Stimulated activated effector memory CD8-positive, alpha-beta T cell treated with anti-CD3 and anti-CD28 coated beads, Interleukin-12 subunit alpha, Interleukin-12 subunit beta, amount 100 ng/mL, for 72 hours (primary cell): ENCODE measurements around the gene NOL3.
A peak's percentile ranks its signal among the peaks of the same experiment; 100 is the strongest.

Experiments
- ATAC-seq: fragments of 150-1000 bp; cut with Tn5 transposase; 2 replicates; pipeline ENCODE4 v1.10.0; 2021
- DNase-seq, 2 donors: peaks; one replicate each; pipeline ENCODE4 v3.0.0; 2021 to 2022; ENCODE audit warnings: low spot score in 2 of 2
- H3K27ac Mint-ChIP-seq: one replicate; pipeline ENCODE4 v1.8.0; 2022; ENCODE audit warnings: mild to moderate bottlenecking, mixed read lengths
- H3K36me3 Mint-ChIP-seq: one replicate; pipeline ENCODE4 v1.8.0; 2022; ENCODE audit warnings: mild to moderate bottlenecking, mixed read lengths
- H3K4me1 Mint-ChIP-seq: one replicate; pipeline ENCODE4 v1.8.0; 2022; ENCODE audit warnings: mixed read lengths
- H3K4me3 Mint-ChIP-seq: one replicate; pipeline ENCODE4 v1.8.0; 2022; ENCODE audit warnings: mild to moderate bottlenecking, mixed read lengths
- H3K9me3 Mint-ChIP-seq: one replicate; pipeline ENCODE4 v1.8.0; 2022; ENCODE audit warnings: mixed read lengths

The NOL3 gene

DNA sequence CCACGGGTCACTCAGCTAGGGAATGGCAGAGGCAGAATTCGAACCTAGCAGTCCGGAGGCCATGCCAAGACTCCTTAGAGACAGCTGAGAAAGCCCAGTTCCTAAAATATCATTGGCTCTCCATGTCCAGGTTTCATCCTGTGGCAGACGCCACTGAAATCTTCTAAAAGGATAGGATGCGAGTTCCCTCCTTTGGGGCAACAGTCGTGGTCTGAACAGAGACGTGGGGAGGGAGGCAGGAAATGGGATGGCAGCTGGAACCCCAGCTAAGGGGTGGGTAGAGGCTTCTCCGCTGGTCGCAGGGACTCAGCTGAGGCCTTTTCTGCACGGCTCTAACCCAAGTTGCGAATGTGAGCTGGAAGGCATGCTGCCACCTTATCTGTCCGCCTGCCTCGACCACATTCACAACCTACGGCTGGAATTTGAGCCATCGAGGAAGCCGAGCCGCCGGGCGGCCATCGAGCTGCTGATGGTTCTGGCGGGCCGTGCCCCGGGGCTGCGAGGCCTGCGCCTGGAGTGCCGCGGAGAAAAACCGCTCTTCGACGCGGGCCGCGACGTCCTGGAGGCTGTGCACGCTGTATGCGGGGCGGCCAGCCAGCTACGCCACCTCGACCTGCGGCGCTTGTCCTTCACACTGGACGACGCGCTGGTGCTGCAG is 7.7 kb upstream of the NOL3 start:
- Mint-ChIP-seq H3K4me1 (peaks cover 65% of the 10 kb centered on the region), H3K27ac (no peak overlapping the region), H3K4me3 (peak overlapping the region; percentile 95), H3K9me3 (no peaks in the 10 kb centered on the region), H3K36me3 (peaks cover 38% of the 10 kb centered on the region)
- DNase-seq (no peak), ATAC-seq (no peak)

DNA sequence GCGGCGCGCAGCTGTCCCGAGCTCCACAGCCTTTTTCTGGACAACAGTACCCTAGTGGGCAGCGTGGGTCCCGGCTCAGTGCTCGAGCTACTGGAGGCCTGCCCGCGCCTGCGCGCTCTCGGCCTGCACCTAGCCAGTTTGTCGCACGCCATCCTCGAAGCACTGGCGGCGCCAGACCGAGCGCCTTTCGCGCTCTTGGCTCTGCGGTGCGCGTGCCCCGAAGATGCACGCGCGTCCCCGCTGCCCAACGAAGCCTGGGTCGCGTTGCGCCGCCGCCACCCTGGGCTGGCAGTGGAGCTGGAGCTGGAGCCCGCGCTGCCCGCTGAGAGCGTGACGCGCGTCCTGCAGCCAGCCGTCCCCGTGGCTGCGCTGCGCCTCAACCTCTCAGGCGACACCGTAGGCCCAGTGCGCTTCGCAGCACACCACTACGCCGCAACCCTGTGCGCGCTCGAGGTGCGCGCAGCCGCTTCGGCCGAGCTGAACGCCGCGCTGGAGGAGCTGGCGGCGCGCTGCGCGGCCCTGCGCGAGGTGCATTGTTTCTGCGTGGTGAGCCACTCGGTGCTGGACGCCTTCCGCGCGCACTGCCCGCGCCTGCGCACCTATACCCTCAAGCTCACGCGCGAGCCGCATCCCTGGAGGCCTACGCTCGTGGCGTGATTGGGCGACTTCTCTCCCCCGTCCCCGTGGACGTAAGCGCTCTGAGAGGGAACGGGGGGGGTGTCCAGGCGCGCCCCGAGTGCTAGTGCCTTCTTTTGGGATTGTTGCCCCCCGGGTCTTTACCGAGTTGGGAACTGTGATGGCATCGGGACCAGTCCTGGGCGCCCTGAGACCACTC is 7.0 kb upstream of the NOL3 start:
- Mint-ChIP-seq H3K27ac (no peak overlapping the region), H3K4me3 (peak overlapping the region; percentile 95), H3K4me1 (peaks cover 62% of the 10 kb centered on the region), H3K36me3 (peaks cover 45% of the 10 kb centered on the region), H3K9me3 (no peaks in the 10 kb centered on the region)
- DNase-seq = peak in 1 of 2 donors; percentile 59
- ATAC-seq = peak; percentile 4

DNA sequence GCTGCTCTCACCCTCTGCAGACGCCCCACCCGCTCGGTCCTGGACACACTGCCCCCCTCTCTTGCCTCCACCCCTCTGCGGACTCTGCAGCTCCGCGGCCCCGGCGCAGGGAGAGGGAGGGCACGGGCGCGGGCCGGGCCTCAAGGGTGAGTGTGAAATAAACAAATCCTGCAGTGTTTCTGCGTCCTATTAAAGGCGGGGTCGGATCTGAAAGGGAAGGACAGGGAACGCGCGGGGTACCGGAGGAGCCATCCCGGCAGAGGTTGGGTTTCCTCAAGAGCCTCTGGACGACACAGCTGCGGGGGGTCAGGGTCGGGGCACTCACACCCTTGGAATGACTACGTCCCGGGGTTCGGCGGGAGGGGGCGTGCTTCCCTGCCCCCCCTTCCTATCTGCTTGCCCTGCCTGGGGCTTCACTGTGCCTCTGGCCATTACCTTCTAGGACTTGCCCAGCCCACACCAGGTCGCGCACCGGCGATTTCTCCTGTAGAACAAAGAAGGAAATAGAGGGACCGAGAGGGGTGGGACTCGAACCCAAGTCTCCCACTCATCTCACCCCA is 6.3 kb upstream of the NOL3 start:
- H3K36me3 Mint-ChIP-seq = peaks cover 52% of the 10 kb centered on the region
- DNase-seq (no peak), ATAC-seq (no peak)
- no peaks in the 10 kb centered on the region for H3K9me3 Mint-ChIP-seq
- peak overlapping the region; percentile 95 for H3K4me3 Mint-ChIP-seq
- H3K4me1 Mint-ChIP-seq = peaks cover 62% of the 10 kb centered on the region
- H3K27ac Mint-ChIP-seq = no peak overlapping the region

DNA sequence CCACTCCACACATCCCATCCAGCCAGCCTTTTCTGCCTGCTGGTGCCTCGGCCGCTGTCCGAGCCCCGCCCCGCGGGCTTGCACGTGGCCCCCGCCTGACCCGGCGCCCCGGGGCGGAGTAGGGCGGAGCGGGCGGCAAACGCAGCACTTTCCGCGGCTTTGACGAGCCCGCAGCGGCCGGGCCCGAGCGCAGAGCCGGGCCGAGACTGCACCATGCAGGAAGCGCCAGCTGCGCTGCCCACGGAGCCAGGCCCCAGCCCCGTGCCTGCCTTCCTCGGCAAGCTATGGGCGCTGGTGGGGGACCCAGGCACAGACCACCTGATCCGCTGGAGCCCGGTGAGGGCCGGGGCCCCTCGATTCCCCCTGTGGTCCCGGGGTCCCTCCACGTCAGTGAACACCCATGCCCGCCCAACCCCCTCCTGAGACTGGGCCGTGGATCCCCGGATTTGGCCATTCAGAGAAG is 5.7 kb upstream of the NOL3 start, which contains the start of gene HSF4:
HSF4 (plus strand) TSS at position 147 of the 463 bp plus-strand sequence; CDS start at position 214, 67 bp downstream.
- H3K9me3 Mint-ChIP-seq = no peaks in the 10 kb centered on the region
- peaks cover 58% of the 10 kb centered on the region for H3K36me3 Mint-ChIP-seq
- ATAC-seq (peak; percentile 0), DNase-seq (no peak)
- H3K4me3 Mint-ChIP-seq = peak within 1 kb of the TSS; percentile 95
- peaks cover 67% of the 10 kb centered on the region for H3K4me1 Mint-ChIP-seq
- H3K27ac Mint-ChIP-seq = peak within 1 kb of the TSS; percentile 74

DNA sequence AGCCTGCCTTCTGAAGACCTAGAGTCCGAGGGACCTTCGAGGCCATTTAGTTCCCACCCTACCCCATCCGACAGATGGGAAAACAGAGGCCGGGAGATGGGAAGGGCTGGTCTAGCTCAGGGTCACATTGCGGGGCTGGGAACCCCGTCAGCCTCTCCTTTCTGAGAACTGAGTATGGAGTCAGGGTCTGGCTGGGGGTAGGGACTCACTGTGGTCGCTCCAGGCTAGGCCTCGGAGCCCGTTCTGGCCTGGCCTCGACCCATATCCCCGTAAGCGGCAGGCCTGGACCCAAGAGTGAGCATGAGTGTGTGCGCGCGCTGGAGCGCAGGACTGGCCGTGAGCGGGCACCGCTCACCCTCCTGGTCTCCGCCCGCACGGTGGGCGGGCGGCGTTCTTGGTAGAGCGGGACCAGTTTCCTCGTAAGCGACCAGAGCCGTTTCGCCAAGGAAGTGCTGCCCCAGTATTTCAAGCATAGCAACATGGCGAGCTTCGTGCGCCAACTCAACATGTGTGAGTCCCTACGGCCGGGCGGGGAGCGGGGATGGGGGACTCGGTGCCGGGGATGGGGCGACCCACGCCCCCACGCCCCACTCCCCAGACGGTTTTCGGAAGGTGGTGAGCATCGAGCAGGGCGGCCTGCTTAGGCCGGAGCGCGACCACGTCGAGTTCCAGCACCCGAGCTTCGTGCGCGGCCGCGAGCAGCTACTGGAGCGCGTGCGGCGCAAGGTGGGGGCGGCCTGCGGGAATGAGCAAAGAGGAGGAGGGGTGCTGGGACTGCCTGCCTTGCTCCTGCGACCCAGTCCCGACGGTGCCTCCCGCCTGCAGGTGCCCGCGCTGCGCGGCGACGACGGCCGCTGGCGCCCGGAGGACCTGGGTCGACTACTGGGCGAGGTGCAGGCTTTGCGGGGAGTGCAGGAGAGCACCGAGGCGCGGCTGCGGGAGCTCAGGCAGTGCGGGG is 4.9 kb upstream of the NOL3 start:
- H3K4me1 Mint-ChIP-seq = peaks cover 74% of the 10 kb centered on the region
- H3K27ac Mint-ChIP-seq = peak overlapping the region; percentile 74
- no peak for DNase-seq
- peaks cover 64% of the 10 kb centered on the region for H3K36me3 Mint-ChIP-seq
- H3K9me3 Mint-ChIP-seq = no peaks in the 10 kb centered on the region
- peak overlapping the region; percentile 95 for H3K4me3 Mint-ChIP-seq
- ATAC-seq = no peak

DNA sequence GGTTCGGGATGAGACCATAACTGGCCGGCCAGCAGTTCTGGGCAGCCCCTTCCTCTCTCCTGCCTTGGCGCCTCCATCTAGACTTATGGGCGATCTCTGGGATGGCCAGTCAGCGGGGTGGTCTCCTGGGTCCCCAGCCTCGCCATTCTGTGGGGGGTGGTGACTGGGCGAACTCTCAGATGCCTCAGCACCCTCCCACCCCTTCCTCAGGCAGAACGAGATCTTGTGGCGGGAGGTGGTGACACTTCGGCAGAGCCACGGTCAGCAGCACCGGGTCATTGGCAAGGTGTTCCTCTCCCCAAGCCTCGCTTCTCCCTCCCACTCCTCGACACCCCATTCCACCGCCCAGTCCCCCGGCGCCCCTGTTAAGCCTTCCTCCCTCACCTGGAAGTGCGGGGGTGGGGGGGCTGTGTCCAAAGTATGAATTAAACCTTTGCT is 4.2 kb upstream of the NOL3 start:
- peaks cover 62% of the 10 kb centered on the region for H3K36me3 Mint-ChIP-seq
- H3K4me3 Mint-ChIP-seq = peak overlapping the region; percentile 95
- peak overlapping the region; percentile 72 for H3K27ac Mint-ChIP-seq
- DNase-seq (no peak), ATAC-seq (no peak)
- H3K4me1 Mint-ChIP-seq = peaks cover 74% of the 10 kb centered on the region
- no peaks in the 10 kb centered on the region for H3K9me3 Mint-ChIP-seq

DNA sequence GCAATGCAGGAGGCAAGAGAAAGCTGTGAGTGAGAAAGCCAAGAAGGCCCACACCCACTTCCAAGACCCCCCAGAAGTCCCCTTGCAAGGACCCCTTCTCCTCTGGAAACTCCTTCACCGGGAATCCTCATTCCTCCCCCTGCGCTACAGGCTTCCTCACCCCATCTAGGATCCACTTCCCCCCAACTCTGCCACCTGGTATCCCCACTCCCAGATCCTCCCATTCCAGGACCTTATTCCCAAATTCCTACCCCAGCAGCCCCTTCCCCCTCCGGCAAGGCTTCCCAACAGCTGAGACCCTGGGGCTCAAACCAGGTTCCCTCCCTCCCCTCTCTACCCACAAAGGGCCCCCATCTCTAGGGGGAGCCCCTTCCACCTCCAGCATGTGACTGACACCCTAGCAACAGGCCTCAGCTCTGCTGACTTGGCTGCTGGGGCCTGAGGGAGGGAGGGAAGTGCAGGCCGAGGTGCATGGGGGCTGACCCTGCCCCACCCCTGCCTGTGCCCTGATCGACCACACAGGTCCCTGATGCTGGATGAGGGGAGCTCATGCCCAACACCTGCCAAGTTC is 3.7 kb upstream of the NOL3 start:
- Mint-ChIP-seq H3K27ac (peak overlapping the region; percentile 72), H3K4me1 (peaks cover 76% of the 10 kb centered on the region), H3K36me3 (peaks cover 62% of the 10 kb centered on the region), H3K4me3 (peak overlapping the region; percentile 95), H3K9me3 (no peaks in the 10 kb centered on the region)
- no peak for DNase-seq
- no peak for ATAC-seq

DNA sequence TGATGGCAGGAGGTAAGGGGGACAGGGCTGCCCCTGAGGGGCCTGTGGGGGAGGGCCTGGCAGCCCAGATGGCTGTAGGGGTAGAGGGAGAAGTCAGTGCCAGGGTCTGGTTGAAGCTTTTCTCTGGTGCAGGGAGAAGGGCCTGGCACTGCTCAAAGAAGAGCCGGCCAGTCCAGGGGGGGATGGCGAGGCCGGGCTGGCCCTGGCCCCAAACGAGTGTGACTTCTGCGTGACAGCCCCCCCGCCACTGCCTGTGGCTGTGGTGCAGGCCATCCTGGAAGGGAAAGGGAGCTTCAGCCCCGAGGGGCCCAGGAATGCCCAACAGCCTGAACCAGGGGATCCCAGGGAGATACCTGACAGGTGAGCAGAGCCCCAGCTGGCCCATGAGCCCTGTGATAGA is 2.8 kb upstream of the NOL3 start:
- Mint-ChIP-seq H3K4me1 (peaks cover 74% of the 10 kb centered on the region), H3K36me3 (peaks cover 63% of the 10 kb centered on the region), H3K27ac (peak overlapping the region; percentile 72), H3K4me3 (peak overlapping the region; percentile 95), H3K9me3 (no peaks in the 10 kb centered on the region)
- ATAC-seq (no peak), DNase-seq (no peak)

DNA sequence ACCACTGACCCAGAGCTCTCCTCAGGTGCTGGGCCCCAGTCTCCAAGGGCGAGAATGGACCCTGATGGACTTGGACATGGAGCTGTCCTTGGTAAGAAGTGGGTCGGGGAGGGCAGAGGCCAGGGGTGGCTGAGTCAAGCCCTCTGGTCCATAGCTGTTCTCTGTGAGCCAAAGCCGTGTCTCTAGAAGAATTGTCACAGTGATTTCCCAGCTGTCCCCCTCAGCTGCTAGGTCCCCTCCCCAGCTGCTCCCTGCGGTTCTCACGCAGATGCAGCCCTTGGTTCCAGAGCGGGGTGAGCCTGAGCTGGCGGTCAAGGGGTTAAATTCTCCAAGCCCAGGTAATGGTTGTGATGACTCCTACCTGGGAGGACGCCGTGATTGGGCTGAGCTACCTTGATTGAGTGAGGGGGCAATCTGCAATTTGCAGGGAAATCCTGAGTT is 1.3 kb upstream of the NOL3 start:
- Mint-ChIP-seq H3K4me1 (peaks cover 80% of the 10 kb centered on the region), H3K4me3 (peak overlapping the region; percentile 95)

DNA sequence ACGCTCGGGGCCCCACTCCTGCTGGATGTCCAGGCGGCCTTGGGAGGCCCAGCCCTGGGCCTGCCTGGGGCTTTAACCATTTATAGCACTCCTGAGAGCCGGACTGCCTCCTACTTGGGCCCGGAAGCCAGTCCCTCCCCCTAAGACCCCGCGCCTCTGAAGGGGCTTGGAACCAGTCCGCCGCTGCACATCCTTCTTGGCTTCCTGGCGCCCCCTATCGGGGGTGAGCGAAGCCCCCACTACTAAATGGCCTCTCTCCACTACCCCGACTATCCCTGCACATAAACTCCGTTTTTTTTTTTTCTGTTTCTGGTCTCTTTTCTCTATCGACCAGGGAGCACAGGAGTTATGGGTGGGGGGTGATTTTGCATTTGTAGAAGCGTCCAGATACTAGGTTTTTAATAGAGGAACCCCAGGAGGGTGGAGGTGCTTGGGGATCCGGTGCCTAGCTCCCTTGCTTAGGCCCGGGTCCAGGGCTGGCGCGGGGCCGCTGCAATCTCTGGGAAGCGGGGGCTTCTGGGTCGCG is 633 bp upstream of the NOL3 start:
- Mint-ChIP-seq H3K36me3 (peaks cover 81% of the 10 kb centered on the region), H3K9me3 (no peaks in the 10 kb centered on the region), H3K4me1 (peaks cover 80% of the 10 kb centered on the region), H3K4me3 (peak overlapping the region; percentile 95), H3K27ac (peak overlapping the region; percentile 67)
- no peak for ATAC-seq
- DNase-seq = peak in 1 of 2 donors; percentile 72

More for the DNA sequence above, 1.3 kb upstream of the NOL3 start:
- H3K27ac Mint-ChIP-seq = no peak overlapping the region
- ATAC-seq (no peak), DNase-seq (no peak)
- peaks cover 75% of the 10 kb centered on the region for H3K36me3 Mint-ChIP-seq
- H3K9me3 Mint-ChIP-seq = no peaks in the 10 kb centered on the region

DNA sequence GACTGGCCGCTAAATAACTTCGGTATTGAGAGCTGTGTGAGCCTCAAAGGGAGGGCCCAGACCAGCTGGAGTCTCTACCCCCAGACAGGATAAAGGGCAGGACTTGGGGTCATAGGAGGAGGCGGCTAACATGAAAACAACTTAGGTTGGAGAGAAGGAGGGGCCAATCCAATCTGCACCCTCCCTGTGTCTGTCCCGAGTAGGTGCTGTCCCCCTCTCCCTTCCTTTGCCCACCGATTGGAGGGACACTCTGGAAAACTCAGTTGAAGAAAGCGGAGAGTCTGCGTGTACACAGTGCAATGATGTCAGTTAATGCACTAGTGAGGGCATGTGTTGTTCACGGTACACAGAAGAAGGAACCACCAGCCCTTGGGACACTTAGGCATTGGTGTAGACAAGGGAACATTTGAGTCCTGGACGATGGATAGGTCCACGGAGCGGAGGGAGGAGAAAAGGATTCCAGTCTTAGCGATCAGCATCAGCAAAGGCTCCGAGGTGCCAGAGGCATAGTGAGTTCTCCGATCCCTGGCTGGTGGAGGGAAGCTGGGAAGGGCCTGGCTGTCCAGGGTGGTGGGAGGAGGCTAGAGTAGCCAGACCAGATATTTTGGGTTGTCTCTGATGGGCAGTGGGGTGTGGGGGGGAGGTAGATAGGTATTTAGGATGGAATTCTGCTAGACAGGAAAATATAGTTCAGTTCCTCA is 761 bp downstream of the NOL3 start:
- DNase-seq (no peak), ATAC-seq (peak; percentile 26)
- peaks cover 84% of the 10 kb centered on the region for H3K4me1 Mint-ChIP-seq
- H3K4me3 Mint-ChIP-seq = peak overlapping the region; percentile 95
- H3K9me3 Mint-ChIP-seq = no peaks in the 10 kb centered on the region
- peaks cover 88% of the 10 kb centered on the region for H3K36me3 Mint-ChIP-seq
- H3K27ac Mint-ChIP-seq = peak overlapping the region; percentile 77

DNA sequence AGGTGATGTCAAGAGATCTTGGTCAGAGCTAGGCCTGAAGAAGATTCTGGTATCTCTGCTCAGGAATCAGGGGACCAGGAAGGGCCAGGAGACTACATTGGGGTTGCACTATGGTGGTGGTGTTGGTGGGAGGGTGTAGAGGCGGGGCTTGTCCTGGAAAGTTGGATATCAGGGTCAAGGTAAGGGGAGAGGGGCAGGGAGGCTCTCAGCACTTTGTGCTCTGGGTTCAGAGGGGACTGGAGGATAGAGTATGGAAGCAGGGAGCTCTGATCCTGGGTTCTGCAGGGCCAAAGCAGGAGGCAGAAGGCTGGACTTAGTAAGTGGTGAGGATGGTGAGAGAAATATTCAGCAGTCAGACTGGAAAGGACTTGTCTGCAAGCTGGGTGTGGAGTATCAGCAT is 3.0 kb downstream of the NOL3 start:
- peaks cover 88% of the 10 kb centered on the region for H3K4me1 Mint-ChIP-seq
- H3K36me3 Mint-ChIP-seq = peaks cover 87% of the 10 kb centered on the region

DNA sequence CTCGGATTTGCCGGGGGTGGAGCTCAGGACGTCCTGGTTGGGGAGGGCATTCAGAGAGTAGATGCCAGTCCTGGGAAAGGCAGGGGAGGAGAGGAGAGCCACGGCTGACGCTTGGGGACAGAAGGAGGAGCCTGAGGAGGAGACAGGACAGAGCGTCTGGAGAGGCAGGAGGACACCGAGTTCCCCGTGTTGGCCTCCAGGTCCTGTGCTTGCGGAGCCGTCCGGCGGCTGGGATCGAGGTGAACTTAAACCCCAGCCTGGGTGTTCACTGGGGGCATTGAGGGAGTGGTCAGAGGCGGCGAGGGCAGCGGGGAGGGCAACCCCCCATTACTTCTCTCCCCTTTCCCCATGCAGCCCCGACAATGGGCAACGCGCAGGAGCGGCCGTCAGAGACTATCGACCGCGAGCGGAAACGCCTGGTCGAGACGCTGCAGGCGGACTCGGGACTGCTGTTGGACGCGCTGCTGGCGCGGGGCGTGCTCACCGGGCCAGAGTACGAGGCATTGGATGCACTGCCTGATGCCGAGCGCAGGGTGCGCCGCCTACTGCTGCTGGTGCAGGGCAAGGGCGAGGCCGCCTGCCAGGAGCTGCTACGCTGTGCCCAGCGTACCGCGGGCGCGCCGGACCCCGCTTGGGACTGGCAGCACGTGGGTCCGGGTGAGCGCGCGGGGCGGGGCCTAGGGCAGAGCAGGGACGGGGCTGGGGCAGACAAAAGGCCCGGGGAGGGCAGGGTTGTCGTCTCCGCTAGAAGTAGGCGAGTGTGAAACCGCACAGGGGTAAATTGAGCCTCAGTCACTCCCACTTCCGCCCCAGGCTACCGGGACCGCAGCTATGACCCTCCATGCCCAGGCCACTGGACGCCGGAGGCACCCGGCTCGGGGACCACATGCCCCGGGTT is 3.7 kb downstream of the NOL3 start:
- ATAC-seq = peak; percentile 68
- peak; percentile 58 to 80 for DNase-seq
- Mint-ChIP-seq H3K4me3 (peak overlapping the region; percentile 95), H3K9me3 (no peaks in the 10 kb centered on the region), H3K36me3 (peaks cover 87% of the 10 kb centered on the region), H3K4me1 (peaks cover 88% of the 10 kb centered on the region), H3K27ac (peak overlapping the region; percentile 93)

More for the DNA sequence above, 3.0 kb downstream of the NOL3 start:
- H3K27ac Mint-ChIP-seq = peak overlapping the region; percentile 93
- no peaks in the 10 kb centered on the region for H3K9me3 Mint-ChIP-seq
- DNase-seq (no peak), ATAC-seq (no peak)
- peak overlapping the region; percentile 95 for H3K4me3 Mint-ChIP-seq
